ENCODE measurements around the gene IL22RA1.

IL22RA1 gene

DNA sequence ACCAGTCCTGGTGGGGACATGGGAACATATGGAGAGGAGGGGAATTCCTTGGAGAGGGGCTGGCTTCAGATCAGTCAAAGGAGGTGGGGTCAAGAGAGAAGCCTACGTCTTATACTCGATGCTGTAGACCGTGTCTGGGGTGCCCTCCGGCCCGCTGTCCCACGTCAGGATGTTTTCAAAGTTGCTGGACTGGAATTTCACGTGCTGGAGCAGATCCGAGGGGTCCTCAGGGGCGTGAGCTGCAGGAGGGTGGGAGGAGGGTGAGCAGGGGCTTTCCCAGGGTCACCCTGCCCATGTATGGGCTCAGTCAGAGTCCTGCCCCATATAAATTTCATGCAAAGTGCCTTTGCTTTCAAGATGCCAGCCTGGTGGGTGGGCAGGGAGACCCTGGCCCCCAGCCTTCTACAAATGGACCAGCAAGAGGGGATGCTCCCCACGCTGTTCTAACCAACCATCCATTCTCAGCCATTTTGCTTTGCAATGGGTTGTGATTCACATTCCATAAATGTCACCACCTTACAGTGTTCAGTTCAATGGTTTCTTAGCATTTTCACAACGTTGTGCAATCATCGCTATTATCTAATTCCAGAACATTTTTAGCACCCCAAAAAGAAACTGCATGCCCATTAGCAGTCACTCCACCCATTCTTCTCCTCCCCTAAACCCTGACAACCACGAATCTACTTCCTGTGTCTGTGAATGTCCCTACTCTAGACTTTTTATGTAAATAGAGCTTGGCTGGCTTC lies 4.3 kb downstream of the IL22RA1 start:
- no peak for DNase-seq (ENCODE audit: low spot score)

DNA sequence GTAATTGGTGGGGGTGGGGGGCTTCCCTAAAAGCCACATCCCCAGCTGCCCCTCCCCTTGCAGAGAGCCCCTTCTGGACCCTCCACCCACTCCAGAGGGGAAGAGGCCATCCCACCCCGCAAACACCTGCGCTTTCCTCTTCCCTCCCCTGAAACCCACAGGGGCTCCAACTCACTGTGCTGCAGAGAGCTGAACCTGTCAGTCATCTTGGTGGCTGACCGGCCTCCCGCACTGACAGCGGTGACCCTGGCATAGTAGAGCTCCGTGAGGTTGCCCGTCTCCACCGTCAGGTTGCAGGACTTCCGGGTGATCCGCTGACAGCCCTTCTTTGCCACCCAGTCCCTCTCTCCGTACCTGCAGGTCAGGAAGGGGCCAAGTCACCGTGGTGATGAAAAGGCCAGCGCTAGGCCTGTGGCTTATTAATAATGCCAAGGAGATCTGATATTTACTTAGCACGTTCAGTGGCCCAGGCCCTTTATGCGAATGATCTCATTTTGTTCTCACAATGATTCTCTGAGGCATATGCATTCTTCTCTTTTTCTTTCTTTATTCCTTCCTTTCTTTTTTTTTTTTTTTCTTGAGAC lies 5.9 kb downstream of the IL22RA1 start:
- no peak for DNase-seq (ENCODE audit: low spot score)

DNA sequence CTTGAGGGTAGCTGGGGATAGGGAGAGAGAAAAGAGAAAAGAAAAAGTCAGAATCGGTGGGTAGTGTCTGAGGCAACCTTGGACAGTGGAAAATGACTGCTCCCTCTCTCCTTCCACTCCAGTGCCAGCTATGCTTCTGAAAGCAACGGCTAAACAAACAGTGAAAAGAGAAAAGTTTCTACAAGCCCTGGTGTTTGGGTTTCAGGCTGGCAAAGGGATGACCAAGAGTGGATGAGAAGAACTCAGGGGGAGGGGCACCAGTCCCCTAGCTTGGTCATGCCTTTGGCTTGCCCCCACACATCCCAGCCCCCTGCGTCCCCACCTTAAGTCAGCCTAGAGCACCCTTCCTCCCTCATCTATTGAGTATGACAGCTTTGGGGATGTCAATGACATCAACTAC lies 8.6 kb downstream of the IL22RA1 start:
- no peak for DNase-seq (ENCODE audit: low spot score)

DNA sequence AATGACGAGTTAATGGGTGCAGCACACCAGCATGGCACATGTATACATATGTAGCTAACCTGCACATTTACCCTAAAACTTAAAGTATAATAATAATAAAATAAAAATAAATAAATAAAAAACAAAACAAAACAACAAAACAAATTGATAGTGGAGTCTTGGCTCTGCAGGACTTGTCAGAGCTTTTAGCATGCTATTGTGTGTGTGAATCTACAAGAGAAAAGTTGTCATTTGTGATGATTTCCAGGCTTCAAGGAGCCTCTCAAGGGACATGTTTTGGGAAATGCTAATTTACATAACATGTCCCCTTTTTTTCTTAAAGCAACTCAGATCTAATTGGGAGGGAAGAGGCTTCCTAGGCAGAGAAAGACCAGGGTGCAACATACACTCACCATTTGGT lies 9.1 kb downstream of the IL22RA1 start:
- DNase-seq (ENCODE audit: low spot score), result no peak

DNA sequence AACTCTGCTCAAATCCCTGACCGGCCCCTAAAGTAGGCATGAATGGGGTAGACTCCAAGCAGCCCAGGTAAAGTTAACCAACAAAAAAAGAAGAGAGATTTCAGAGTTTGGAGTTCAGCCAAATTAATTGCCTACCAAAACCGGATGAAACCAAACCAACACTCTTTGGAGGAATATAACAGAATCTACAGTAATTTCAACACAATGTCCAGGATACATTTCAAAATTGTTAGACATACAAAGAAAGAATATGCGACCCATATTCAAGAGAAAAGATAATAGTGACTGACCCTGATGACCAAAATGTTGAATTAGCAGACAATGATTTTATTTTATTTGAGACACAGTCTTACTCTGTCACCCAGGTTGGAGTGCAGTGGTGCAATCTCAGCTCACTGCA lies 12.6 kb downstream of the IL22RA1 start:
- DNase-seq (ENCODE audit: low spot score), result no peak

DNA sequence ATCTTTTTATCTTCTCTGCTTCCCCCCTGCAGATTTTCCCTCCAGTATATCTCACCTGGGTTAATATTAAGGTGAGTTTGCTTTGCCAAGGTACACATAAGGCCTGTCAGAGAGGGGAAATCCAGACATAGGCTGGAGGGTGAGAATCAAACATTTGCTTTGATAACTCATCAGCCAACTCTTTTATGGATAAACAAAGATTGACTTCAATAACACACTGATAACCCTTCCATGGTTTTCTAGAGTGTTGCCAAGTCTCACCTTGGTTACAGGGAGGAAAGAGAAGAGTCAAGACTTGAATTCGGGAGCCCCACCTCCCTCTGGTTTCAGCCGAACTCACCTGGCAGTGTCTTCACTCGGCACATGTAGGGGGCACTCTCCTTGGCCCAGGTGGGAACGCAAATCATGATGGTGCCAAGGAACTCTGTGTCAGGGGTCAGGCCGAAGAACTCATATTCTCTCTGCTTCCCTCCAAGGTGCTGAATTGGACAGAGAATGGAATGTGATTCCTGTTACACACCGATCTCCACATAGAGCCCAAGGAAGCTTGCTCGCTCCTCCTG lies 15.1 kb downstream of the IL22RA1 start:
- no peak for DNase-seq (ENCODE audit: low spot score)

DNA sequence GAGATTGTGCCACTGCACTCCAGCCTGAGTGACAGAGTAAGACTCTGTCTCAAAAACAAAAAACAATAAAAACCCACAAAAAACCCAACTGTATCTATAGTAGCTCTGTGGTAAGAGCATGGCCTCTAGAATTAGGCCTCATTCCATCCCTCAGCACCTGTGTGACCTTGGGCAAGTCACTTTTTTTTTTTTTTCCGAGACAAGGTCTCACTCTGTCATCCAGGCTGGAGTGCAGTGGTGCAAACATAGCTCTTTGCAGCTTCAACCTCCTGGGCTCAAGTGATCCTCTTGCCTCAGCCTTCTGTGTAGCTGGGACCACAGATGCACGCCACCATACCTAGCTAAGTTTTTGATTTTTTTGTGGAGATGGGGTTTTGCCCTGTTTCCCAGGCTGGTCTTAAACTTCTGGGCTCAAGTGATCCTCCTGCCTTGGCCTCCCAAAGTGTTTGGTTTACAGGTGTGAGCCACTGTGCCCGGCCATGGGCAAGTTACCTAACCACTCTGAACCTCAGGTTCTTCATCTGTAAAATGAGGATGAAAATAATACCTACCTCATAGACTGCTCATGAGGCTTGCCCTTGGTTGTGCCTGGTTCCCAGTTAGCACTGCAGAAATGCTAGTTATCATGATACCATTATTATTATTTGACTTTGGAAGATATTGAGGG lies 15.7 kb downstream of the IL22RA1 start:
- no peak for DNase-seq (ENCODE audit: low spot score)

DNA sequence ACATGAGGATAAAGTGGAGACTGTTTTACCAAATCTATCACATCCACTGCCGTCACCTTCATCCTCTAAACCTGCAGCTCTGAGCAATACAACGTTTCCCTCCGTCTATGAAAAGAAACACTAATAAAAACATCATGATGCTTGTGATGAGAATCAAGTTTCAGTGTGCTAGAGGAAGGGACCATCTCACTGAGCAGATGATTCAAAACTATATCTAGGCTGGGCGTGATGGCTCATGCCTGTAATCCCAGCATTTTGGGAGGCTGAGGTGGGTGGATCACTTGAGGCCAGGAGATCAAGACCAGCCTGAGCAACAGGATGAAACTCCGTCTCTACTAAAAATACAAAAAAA lies 16.3 kb downstream of the IL22RA1 start:
- DNase-seq (ENCODE audit: low spot score), result no peak

DNA sequence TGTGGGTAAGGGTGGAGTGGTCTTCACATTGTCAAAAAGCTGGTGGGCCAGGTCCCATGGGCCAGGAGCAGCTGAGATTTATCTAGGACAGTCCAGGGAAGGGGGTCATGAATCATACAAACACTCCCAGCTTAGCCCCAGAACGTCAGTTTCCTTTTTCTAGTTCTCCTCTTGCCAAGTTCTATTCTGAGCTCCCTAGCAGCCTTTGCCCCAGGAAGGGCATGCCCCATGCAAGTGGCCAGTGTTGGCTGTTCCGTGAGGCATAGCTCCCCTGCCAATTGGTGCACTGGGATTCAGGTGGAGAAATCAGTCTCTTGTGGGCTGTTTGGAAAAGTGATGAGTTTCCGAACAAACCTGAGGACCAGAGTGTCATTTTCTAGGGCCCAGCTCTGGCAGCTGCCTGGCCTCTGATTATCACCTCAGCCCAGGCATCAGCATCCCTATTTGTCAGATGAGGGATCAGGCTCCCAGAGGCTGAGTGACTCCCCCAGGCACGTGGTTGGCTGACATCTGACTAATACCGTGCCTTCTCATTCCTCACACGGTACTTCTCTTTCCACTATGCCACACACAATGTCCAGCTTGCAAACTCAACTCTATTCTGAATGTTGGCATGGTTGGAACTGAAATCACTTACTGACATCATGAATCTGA lies 16.8 kb downstream of the IL22RA1 start:
- DNase-seq (ENCODE audit: low spot score), result no peak

DNA sequence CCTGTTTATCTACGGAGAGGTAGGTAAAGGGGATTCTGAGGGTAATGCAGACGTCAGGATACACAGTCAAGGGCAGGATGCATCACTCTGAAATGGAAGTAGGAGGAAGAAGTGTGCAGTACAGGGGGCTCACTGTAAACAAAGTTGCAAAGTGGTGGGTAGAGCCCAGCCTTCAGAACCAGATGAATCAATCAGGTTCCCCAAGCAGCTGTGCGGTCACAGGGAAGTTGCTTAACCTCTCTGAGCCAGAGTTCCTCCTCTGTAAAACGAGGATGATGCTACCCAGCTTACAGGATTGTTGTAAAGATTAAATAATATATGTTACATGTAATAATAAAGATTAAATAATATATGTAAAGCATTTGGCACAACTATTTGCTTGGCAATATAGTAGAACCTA lies 17.5 kb downstream of the IL22RA1 start:
- DNase-seq (ENCODE audit: low spot score), result no peak

DNA sequence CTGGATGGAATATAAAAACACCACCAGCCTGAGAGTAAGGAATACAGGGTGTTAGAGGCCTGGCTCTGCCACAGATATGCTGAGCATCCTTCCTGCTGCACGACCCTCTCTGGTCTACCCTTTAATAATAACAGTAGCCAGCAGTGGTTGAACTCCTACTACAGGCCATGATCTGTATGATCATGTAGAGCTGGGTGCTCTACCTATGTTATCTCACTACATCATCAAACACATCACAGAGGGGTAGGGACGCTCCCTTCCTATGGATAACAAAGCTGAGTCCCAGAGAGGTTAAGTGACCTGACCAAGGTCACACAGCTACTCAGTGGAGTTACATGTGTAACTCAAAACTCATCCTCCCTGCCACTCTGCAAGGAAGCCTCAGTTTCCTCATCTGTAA lies 18.0 kb downstream of the IL22RA1 start:
- DNase-seq (ENCODE audit: low spot score), result no peak

DNA sequence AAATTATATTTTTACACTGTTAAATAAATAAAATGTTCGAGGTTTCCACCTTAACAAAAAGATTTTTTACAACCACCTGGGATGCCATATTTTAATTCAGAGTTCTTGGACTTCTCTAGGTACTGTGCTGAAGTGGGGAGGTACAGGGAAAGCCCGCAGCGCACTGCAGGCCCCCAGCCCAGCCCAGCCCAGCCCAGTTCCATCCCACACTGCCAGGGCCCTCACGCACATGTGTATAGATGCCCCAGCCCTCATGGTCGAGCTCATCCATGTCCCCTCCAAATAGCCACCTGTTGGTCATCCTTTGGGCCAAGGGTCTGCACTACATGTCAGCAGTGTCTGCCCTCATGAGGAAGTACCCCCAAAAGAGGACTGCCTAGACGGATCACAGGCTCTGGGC lies 19.3 kb downstream of the IL22RA1 start:
- DNase-seq (ENCODE audit: low spot score), result no peak

DNA sequence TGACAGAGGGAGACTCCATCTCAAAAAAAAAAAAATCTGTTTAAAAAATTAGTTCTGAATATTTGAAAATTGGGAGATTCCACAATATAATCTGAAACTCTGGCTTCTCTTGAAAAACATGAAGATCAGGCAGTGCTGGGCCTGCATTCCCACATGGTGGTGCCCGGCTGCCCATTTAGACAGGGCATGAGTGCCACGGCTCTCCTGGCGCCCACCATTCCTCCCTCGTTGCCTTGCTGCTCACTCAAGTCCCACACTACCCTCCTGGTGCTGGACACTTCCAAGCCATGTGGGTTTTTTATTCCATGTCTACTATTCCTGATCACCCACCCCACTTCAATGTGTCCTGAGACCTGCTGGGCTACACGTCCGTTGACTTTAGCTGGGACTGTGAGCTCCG lies 20.2 kb downstream of the IL22RA1 start:
- DNase-seq (ENCODE audit: low spot score), result no peak

DNA sequence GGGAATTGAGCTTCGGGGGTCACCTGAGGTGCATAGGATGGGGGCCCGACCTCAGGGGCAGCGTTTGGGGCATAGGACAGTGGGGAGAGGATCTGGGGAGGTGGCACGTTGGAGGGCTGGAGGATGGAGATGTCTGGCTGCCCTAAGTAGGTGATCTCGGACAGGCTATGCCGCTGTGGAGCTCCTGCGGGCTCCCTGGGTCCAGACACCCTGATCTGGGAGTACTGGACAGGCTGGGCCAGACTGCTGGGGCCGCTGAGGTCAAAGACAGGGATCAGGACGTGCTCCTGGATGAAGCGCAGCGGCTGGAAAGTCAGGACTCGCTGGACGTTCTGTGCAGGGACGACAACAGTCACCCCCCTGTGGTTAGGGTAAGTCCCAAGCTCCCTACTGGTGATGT lies 21.5 kb downstream of the IL22RA1 start:
- DNase-seq (ENCODE audit: low spot score), result no peak

DNA sequence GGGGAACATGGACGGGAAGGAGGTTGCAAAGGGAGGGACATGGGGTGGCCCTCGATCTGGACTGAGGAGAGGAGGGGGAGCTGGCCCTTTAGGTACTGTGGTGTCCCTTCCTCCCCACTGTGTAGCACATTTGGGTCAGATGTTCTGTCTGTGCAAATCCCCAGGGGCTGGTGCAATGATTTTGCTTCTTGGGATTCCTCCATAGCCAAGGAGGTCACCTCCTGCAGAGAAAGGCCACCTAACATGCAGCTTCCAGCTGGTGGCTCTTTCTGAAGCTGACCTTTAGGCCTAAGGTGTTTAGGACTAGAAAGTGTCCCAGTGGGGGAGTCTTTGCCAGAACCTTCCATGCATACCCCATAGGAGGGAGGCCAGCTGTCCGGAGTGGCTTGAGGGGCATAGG lies 22.0 kb downstream of the IL22RA1 start:
- no peak for DNase-seq (ENCODE audit: low spot score)

DNA sequence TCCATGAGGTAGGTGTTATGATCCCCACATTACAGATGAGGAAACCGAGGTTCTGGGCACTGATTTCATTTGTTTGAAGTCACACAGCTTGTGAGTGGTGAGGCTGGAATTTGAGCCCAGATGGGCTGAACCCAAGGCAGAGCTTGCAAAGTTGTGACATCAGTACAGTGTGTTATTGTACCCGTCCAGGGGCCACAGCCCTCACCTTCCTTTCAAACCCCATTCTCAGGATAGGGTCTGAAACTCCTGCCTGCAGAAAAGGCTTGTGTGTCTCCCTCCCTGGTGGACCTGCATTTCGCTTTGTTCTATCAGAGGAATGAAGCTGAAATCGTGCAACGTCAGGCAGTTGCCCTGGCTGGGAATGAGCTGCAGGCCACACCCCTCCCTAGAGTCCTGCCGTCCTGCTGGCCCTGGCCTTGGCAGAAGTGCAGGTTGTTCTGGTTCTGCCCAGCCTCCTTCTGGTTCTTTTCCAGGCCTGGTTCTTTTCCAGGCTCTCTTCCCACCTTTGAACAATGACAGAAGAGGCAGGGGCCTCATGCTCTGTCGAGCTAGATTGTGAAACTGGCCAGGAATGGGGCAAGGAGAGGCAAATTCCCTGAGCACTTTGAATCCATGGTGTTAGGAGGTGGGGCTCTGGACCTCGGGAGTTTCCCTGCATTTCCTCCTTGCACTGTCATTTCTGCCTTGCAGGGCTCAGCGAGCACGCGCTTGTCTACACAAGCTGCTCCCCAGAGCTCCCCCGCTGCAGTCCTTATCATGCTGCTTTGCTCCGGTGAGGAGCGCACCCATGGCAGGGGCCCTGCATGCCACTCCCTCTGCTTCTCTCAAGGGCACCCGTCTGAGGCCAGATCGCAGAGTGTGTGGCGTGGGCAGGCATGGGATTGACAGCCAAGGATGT lies 22.8 kb downstream of the IL22RA1 start:
- DNase-seq (ENCODE audit: low spot score), result no peak

DNA sequence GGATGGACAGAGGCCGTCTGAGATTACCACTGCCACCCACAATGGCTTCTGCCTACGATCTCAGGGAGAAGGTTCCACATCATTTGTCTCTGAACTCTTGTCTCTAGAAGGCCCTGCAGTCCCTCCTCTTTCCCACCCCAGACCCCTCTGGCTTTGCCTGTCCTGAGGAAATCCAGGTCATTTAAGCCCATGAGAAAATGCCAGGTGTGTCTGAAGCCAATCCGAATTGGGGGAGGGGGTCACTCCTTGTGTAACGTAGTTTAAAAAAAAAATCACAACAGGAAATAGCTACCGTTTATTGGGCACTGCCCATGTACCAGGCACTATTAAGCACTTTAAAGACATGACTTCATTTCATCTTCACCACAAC lies 23.5 kb downstream of the IL22RA1 start:
- DNase-seq (ENCODE audit: low spot score), result no peak

DNA sequence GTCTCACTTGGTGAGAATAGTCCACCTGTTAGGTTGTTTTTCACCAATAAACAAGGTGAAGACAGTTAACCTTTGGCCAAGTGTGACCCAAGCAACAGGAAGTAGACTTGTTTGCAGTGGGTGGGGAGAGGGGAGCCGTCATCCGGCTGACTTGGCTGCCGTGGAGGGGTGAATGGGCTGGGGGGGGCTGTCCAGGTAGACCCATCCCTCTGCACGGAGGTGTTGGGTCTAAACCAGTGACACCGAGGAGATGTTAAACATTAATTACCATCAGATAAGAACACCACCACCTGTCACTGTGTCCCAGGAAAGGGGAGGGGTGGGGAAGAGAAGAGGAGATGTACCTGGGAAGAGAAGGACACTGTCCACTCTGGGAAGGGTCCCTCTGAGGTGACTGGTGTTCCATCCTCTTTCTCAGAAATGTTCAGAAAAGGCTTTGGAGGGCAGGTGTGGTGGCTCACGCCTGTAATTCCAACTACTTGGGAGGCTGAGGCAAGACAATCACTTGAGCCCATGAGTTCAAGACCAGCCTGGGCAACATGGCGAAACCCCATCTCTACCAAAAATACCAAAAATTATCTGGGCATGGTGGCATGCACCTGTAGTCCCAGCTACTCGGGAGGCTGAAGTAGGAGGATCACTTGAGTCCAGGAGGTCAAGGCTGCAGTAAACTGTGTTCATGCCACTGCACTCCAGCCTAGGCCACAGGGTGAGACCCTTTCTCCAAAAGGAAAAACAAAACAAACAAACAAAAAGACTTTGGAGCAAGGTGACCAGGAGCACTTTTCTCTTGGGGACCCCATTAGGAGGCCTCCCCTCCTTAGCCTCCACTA lies 24.3 kb downstream of the IL22RA1 start:
- no peak for DNase-seq (ENCODE audit: low spot score)

DNA sequence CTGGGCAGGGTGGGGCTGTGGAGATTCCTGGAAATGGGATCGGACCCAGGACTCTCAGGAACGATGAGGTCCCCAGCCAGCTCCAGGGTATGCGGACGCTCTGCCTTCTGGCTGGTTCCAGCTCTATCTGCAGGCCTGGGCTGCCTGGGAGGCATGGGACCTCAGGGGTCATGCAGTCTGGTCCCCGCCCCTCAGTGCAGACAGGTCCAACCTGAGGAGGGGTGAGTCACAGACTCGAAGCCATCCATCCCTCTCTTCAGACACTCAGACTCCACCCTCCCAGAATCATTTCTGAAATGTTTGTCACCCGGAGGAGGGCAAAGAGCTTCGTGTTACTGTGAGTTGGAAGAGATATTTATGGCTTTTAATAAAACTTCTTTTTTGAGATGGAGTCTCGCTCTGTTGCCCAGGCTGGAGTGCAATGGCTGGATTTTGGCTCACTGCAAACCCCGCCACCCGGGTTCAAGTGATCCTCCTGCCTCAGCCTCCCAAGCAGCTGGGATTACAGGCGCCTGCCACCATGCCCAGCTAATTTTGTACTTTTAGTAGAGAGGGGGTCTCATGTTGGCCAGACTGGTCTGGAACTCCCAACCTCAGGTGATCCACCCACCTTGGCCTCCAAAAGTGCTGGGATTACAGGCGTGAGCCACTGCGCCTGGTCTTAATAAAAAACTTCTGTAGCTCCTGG lies 25.1 kb downstream of the IL22RA1 start:
- DNase-seq (ENCODE audit: low spot score), result no peak

DNA sequence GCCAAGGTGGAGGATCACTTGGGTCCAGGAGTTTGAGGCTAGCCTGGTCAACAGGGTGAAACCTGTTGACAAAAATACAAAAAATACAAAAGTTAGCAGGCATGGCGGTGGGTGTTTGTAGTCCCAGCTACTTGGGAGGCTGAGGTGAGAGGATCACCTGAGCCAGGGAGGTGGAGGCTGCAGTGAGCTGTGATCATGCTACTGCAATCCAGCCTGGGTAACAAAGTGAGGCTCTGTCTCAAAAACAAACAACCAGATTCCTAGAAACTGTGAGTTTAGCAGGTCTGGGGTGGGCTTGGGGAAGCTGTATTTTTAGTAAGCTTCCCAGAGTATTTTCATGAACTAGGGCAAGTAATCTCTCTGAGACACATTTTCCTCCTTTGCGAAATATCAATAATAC lies 25.8 kb downstream of the IL22RA1 start:
- no peak for DNase-seq (ENCODE audit: low spot score)

Measured in Ammon's horn (tissue), 1 donor.